ENCODE results near the gene ASTL.
"Not testable (repeated sequence)": the region's sequence is repeated elsewhere in the genome, so short reads cannot be mapped to it uniquely, and the experiment has no call there.

Gene ASTL

DNA sequence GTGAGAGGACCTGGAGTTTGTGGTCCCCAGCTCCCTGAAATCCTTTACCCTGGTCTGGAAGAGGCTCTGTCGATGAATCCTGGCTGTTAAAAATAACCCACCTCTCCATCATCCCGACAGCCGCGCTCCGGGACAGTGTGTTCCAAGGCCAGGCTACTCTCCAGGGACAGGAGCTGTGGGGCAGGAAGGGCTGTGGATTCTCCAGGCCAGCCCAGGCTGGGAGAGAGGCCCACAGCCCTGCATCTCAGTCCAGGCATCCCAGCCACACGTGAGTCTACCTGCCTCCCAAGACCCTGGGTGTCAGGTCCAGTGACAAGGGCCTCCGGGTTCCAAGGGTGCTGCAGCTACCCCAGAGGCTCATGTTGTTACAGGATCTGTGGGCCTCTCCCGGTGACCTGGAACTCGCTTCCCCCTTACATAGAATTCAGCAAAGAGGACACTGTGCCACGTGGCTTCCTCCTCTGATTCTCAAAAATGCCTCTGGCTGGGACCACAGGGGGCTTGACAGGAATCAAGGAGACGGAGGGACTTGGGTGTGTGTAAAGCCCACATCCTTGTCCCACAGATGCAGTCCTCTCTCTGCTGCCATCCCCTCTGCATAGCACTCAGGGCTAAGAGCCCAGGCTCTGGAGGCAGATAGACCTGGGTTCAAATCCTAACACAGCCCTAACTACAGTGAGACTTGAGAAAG is 39.3 kb downstream of the ASTL start:
- no peak for DNase-seq (ENCODE audit: low read depth)

DNA sequence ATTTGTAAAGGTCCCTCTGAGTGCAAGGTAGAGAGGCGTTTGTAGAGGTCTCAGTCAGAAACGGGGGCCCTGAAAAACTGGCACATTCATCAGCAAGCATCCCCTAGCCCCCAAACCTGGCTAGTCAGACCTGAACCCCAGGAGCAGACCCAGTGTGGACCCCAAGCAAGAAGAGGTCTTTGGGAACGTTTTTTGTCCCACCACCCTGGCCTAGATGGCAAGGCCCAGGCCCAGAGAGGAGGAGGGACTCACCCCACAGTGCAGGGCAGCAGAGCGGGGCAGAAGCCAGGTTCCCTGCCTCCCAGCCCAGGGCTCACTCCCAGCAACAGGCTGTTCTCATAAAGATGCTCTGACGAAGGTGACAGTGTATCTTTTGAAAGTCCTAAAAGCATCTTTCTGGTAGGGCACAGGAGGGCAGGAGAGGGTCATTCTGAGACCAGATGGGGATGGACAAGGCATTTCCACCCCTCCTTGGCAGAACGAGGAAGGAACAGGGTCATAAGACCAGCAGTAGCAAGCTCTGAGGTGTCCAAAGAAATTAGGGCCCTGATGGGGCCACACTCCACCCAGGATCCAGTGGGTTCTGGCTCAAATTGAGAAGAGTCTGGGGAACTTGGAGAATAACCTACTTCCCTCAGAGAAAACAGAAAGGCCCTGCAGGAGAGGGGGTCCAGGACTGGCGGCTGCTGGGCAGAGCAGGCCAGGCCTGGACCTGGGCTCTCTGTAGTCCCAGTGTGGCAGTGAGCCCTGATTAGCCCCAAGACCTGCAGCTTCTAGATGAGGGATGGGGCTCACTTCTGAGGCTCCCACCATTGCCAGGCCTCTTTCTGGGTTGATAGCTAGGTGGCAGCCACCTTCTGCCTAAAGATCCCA is 40.1 kb downstream of the ASTL start:
- DNase-seq (ENCODE audit: low read depth), result no peak

DNA sequence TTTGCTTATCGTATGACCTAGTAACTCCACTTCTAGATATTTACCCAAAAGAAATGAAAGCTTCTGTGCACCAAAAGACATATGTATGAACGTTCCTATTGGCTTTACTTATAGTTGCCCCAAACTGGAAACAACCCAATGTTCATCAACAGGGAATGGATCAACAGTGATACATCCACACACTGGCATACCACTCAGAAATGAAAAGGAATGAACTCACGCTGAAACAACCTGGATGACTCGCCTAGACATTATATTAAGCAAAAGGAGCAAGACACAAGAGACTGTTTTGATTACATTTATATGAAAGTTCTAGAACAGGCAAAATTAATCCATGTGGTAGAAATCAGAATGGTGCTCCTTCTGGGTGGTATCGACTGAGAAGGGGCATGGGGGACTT is 40.9 kb downstream of the ASTL start:
- no peak for DNase-seq (ENCODE audit: low read depth)

DNA sequence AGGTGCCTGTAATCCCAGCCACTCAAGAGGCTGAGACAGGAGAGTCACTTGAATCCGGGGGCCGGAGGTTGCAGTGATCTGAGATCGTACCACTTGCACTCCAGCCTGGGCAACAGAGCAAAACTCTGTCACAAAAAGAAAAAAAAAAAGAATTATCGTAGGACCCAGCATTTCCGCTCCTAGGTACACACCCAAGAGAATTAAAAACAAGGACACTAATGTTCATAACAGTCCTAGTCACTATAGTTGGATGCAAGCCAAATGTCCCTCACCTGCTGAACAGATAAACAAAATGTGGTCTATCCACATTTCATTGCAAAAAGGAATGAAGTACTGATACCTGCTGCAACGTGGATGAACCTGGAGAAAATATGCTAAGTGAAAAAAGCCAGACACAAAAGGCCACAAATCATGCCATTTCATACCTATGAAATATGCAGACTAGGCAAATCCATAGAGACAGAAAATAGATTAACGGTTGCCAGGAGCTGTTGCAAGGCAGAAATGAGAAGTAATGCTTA is 43.1 kb downstream of the ASTL start:
- DNase-seq (ENCODE audit: low read depth), result no peak

DNA sequence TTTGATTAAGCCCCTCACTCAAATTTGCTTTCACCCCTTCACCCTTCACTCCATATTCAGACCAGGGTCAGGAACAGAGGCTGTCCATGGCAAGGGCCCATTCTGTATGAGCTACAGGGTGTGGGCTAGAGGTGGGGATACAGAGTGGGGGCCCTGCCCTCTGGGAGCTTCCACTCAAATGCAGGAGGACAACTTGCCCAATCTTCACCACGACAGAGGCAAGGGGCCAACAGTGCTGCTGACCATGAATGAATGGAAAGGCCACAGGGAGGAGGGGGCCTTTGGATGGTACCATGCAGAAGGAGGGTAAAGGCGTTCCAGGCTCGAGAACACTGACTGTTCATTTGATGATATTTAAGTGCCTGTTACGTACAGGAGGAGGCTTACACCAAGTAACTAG is 44.8 kb downstream of the ASTL start:
- DNase-seq (ENCODE audit: low read depth), result no peak

DNA sequence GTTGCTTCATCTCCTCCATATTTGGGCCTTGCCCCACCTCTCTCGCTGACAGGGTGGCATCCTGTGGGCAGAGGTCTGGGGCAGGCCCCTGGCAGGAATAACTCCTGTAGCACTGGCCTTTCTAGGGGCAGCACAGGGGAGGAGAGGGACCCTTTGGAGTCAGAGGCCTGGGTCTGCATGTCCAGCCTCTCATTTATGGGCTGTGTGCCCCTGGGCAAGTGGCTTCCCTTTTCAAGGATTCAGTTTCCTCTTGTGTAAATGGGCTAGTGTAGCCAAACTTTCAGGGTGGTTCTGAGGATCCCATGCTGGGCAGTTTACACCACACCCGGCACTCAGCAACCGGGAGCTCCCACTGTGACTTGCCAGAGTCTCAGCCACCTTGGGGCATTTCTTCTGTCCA is 45.4 kb downstream of the ASTL start:
- no peak for DNase-seq (ENCODE audit: low read depth)

DNA sequence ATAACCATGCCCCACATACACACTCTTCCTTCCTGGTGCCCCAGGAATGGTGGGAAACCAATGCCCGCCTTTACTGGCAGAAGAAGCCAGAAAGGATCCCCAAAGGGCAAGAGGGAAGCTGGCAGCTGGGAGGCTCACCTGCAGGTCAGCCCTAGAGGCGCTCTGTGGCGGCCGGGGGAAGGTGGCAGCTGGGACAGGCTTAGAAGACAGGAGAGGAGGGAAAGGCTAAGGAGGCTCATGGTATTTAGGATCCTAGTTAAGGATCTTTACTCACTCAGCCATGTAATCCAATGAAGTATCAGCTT is 45.8 kb downstream of the ASTL start:
- no peak for DNase-seq (ENCODE audit: low read depth)

DNA sequence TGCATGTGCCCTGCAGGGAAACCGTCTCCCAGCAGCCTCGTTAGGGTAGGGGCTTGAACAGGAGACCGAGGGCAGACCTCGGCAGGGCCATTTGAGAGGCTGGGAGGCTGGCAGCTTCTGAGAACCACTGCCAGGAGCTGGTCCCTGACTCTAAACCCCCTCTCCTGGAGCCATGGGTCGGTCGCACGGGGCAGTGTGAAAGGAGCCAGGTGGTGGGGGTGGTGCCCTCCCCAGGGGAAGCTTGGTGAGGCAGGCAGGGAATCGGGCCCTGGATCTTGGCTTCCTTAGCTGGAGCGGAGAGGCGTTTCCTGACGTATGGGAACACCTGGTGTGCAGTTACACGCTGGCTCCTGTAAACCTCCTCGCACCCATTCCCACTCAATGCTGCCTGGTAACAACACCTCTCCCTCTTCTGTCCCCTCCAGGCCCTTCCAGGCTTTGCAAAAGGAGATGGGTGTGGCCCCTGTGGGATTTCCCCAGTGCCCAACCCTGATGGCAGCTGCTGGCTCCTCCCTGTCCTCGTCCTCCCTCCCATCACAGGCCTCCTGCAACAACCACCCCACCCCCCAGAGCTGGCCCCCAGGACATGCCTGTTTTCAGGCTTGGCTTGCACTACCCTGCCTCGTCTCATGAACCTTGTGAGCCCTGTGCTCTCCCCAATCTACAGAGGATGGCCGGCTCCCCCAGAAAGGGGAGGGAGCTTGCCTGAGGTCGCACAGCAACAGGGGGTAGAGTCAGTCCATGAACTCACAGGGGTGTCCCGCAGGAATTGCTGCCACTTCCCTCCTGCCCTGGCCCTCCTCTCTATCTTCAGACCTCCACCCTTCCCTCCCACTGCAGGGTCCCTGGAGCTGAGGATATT is 46.4 kb downstream of the ASTL start:
- no peak for DNase-seq (ENCODE audit: low read depth)

DNA sequence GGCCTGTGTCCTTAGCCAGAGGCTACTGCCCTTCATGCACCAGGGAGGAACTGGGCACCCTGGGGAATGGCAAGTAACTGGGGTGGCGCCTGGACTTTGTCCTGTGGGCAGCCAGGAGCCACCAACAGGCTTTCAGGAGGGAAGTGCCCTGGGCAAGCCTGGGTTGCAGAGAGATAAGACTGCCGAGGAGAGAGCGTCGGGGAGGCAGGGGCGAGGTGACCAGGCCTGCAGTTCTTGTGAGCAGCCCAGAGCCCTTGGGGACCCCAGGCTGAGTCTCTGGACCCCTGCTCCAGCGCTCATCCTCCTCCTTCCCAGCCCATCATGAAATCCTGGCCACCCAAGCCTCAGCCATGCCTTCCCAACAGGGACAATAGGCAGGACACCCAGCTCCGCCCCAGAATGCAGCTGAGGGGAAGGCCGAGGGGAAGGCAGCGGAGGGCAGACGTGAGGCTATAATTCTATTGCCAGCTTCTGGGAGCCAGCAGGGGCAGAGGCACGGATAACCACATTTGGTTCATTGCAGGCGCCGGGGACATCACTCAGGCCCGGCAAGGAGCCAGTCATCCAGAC is 47.1 kb downstream of the ASTL start:
- no peak for DNase-seq (ENCODE audit: low read depth)

DNA sequence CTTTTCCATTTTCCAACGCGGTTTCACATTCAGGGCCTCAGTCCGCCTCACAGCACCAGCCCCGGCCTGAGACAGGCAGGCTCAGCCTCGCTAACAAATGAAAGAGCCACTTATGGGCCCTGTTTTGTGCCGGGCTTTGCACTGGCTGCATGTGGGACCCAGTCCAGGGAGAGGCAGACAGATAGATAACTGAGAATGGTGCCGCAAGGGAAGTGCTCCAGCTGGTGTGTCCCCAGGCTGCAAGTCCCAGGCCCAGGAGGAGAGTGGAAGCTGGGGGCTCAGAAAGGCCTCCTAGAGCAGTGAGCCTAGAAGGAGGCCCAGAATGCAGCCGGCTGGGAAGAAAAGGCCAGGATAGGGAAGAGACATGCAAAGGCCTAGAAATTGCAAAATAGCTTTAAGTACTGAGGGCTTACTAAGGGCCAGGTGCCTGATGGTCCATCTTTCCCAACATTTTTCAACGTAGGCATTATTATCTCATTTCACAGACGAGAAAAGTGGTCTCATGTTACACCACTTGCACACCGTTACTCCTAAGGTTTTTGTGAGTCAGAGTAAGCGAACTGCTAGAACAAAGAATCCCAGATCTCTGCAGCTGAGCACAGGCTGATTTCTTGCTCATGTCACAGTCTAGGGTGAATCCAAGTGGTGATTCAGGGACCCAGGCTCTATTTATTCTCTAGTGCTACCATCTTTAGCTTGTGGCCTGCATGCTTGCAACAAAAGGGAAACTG is 47.9 kb downstream of the ASTL start:
- no peak for DNase-seq (ENCODE audit: low read depth)

DNA sequence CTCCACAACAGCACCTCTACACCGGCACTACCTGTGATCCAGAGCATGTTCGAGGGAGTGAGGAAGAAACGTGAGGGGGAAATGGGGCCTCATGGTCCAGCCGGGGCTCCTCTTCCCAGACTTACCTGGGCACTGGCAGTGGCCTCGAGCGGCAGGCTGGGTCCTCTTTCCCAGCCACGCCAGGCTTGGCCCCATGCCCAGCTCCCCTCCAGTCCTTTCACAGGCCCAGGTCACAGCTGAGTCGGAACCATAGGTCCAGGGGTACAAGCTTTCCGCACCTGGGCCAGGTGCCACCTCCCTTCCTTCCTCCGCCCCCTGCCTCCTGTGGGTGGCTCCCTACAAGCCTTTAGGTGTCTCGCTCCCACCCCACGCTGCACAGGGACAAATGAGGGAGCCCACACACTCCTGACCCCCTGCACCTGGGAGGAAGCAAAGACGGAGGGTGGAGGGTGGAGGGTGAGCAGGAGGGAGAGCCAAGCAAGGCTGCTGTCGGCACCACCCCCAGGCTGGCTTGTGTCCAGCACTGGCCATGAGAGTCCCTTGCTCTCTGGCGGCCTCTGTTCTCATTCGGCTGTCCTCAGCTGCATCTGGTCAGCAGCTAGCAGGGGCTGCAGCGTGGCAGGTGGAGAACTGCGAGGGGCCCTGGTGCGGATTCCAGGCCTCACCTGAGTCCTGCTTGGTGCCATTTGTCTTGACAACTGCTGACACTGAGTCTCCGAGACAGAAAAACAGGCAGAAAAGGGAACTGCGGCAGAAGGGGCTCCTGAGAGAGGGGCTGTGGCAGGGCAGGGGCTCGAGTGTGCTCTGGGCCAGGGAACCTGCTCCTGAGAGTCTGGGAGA is 48.7 kb downstream of the ASTL start:
- DNase-seq (ENCODE audit: low read depth), result no peak

DNA sequence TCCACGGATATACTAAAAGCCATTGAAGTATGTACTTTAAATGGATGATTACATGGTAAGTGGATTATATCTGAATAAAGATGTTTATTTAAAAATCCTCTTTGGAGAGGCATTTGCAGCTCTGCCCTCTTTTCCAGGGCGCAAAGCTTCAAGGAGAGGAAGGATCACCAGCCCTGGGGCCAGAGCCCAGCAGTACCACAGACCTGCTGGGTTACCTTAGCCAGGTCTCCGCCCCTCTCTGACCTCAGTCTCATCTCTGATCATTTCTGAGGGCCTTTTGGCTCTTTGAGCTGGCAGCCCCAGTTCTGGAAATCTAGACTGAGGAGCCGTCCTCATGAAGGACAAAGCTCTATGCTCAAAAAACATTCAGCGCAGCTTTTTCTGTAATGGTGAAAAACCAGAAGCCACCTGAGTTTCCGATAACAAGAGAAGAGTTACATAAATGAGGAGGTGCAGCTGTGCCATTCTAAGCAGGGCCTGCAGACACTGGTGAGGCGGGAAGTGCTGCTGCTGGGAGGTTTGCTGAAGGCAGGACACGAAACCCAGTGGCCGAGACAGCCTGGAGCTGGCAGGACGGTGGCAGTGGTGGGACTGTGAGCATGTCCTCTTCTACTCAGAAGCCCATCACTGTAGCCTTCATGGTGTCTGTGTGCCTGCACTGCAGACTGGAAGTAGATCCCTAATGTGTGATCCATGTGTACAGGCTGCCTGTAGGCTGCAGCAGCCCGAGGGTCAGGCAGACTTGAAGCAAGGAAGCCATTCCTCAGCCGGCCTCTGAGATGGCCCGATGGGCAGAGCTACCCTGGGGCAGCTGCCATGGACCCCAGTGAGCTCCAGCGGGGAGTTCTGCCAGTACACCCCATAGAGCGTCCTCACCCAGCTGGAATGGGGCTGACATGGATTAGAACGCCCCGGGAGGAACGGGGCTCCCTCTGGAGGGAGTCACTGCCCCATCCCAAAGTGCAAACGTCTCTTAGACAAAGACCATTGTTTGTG is 49.7 kb downstream of the ASTL start:
- no peak for DNase-seq (ENCODE audit: low read depth)

DNA sequence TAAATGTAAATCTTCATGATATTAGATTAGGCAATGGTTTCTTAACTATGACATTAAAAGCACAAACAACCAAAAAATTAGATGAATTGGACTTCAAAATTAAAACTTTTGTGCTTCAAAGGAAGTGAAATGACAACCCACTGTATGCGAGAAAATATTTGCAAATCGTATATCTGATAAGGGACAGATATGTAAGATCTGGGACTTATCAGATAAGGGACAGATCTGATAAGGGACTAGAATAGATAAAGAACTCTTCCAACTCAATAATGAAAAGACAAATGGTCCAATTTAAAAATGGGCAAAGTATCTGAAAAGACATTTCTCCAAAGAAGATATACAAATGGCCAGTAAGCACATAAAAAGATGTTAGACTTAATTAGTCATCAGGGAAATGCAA is 51.2 kb downstream of the ASTL start:
- DNase-seq (ENCODE audit: low read depth), result no peak

DNA sequence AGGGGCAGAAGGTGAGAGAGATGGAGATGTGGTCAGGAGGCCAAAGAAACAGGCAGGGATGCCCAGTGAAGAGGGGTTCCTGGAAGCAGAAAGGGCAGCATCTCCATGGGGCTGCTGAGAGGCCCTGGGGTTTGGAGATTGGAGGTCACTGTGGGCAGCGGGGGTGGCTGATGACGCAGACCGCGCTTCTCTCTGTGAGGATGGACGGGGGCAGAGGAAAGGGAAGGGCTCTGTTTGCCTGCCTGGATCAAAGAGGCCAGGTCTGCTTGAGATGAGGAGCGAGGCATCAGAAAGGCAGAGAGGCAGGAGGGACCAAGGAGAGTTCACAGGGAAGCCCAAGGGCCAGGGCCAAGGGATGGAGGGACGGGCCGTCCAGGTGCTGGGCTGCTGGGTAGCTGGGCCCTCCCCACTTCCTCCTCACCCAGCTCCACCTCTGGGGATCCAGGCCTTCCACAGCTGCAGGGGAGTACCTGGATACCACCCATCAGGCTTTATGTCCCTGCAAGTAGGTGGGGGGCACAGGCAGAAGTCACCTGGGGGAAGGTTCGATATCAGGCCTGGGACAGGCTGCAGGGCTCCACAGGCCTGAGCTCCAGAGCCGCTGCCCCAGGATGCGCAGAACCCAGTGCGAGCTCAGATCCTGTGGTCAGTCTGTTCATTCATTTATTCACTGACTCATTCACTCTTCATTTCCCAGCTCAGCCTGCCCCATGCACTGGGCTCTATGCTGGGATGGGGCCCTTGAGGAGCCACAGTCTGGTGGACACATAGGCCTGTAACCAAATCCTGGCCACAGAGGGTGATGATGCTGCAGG is 52.6 kb downstream of the ASTL start:
- no peak for DNase-seq (ENCODE audit: low read depth)

DNA sequence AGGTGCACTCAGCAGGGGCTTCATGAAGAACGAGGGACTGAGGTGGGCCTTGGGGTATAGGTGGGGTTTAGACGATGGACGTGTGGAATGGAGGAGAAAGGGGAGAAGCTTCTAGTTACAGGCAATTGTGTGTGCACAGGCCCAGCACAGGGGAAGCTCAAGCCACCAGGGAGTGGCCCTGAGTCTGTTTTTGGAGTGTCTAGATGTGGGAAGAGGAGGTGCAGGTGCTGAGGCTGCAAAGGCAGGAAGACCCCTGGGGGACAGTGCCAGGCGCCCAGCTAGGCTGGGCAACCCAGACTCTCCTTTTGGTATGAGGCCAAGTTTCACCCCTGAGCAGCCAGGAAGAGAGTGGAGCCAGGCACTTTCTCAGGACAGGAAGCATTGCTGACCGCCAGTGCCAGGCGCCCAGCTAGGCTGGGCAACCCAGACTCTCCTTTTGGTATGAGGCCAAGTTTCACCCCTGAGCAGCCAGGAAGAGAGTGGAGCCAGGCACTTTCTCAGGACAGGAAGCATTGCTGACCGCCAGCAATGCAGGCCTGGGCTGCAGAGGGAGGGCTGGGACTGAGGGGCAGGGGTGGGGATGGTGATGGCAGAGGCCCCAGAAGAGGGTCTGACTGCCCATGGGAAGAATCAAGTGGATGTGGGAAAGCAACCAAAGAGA is 53.3 kb downstream of the ASTL start:
- DNase-seq (ENCODE audit: low read depth), result not testable (repeated sequence)

DNA sequence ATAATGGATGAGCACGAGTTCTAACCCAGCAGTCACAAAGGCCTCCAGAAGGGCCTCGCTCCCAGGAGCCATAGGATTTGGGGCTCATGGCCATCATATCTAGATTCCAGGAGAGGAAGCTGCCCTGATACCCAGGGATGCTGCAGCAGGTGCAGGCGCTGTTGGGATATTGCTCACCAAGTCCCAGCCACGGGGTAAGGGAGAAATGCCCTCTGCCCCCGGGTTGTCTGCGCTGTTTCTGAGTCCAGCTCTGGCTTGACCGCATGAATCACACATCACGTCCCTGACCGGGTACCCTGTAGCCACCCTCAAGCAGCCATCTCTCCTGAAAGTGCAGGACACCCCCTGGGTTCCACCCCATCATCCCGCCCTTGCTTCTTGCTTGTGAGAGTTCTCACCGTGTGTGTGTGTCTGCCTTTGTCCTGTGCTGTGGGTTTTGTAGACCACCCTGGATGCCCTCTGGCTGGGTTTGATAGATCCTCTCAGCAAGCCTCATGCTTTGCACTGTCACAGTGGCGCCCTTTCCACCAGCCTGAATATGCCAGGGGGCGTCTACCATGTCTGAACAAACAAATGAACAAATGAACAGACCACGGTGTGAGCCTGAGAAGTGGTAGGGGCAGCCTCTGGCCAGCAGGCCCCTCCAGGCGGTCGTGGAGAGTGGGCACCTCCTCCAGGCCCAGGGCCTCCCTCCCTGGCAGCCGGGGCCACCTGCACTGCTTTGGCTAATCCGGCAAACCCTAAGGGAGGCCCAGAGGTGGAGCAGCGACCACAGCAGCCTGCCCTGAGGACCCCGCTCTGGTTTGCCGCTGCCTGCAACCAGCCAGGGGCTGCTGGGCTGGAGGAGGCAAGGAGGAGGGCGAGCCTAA is 54.1 kb downstream of the ASTL start:
- DNase-seq (ENCODE audit: low read depth), result no peak

All from stimulated activated CD8-positive, alpha-beta memory T cell treated with anti-CD3 and anti-CD28 coated beads, Interleukin-15, amount 100 ng/mL, for 24 hours (primary cell).